Activated CD8-positive, alpha-beta memory T cell treated with anti-CD3 and anti-CD28 coated beads, Interleukin-2, amount 50 U/mL, for 24 hours (primary cell): ENCODE data around the gene CCDC186.
"Not testable (repeated sequence)": the region's sequence is repeated elsewhere in the genome, so short reads cannot be mapped to it uniquely, and the experiment has no call there.

Source experiments
- DNase-seq: peaks from one replicate; pipeline ENCODE4 v3.0.0-alpha.2; 2020; ENCODE audit errors: extremely low read depth

CCDC186 gene

DNA sequence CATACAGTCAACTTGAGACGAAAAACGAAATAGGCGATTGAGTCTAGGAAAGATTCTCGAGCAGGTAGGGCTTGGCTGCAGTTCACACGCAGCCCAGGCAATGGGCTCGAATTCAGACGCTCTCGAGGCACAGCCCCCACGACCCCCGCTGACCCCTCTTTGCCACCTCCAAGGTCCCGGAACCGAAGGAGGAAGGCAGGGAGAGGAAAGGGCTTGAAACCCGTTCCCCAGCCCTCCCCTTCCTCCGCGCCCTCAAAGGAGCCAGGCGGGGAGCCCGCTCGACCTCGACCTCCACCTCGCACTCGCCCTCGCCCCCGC is 441 bp downstream of the CCDC186 start:
- no peak for DNase-seq

DNA sequence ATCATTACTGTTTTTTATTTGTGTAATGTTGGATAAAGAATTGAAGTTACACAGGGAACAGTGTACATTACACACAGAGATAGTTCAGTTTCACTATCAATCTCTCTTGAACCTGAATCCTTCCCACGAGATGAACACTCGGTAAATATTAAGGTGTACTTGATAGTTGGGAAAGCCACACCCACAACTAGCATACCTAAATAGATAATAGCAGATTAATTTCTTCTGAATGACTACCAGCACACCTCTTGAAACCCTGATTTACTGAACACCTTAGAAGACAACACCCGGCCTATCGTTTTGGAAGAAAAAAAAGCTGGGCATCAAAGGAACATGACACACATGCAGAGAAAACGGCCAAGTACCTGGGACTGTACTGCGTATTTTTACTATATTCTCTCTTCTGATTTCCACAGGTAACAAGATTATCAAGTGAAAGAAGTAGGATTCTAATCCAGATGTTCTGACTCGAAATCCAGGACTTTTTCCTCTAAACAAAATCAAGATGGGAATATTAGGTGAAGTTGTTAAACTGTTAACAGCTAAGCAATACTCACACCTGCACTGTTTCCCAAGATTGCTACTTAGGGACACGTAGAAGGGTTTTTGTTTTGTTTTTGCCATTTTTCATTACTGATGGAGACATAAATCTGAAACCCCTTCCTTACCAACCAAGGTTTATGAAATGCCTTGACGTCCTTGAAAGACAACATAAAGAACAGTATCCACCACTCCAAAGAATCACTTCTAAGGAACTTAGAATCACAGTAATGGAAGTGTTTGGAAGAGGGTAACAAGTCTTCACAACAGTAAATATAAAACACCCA is 1.0 kb downstream of the CCDC186 start:
- no peak for DNase-seq

DNA sequence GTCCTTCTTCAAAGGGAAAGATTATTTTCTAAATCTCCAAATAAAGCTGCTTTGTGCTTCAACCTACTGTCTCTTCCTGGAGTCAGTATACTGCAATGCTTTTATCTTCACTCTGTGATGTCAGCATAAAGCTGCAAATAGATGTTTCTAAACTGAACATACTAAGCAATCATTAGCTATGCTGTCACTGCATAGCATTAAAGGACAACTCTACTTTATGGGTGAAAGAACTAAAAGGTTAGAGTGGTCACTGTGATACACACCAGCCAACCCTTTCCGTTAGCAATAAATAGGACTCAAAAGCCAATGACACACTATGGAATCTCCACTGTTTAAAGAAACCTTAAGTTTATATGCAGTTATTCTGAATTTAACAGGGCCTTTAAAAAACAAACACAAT is 1.8 kb downstream of the CCDC186 start:
- no peak for DNase-seq

DNA sequence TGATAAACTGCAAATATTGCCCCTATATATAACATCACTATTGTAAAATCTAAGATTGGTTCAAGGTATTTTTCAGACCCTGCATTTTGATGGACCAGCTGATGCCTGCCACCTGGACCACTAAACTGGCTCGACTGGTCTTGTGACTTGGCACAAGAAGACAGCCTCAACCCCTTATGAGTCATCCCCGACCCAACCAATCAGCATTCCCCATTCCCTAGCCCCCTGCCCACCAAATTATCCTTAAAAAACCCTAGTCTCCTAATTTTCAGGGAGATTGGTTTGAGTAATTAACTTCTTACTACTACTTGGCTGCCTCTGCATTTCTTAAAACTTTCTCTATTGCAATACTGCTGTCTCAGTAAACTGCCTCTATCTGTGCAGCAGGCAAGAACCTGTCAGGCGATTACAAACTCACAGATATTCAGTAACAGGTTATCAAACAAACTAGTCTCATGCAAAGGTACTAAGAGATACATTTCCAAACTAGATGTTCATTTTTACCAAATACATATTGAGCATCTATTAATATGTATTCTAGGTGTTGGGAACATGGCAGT is 5.5 kb downstream of the CCDC186 start:
- DNase-seq: no peak

DNA sequence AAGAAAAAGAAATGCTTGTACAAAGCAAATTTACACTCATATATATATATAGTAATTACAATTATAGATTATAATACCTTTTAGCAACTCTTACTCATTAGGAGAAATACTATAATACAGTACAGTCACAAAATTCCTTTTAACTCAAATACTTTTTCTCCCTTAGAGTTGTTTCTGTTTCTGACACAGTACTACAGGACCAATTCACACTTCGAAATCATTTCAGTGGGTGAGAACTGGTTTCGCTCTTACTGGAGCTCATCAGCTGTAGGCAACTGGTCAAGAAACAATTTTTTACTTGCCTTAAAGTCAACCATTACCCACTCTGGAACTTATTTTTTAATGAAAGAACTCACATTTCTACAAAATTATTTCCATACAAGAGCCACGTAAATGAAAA is 6.0 kb downstream of the CCDC186 start:
- no peak for DNase-seq

DNA sequence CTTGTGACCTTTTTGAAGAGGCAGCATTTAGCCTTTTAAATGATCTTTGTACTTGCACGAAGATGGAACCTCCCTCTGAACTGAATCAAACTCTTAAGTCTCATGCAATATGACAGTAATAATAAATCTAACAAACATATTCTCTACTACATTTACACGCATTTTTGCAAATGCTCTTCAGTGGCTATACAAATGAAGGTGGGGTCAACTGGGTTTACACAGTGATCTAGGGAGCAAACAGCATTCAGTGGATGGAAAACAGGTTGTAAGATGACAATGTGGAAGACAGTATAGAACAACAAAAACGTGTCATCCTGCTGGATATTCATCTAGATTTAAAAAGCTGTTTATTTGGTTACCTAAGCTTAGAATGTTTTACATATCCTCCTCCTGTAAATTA is 7.5 kb downstream of the CCDC186 start:
- DNase-seq: no peak

DNA sequence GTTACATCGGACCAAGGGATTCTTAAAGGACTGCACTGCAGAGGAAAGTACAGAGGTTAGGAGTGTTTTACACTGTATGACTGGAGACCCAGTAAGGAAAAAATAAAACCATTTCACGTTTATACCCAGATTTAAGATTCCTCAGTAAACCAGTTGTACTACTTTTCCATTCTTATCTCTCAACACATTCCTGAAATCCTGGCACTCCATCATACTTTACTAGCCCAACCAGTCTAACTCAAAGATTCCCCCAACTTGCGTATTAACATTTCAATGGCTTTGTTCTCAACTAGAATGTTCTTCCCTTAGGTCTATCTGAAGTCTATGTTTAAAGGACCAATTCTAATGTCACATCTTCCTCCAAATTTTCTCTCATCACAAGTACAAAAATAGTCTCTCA is 8.0 kb downstream of the CCDC186 start:
- DNase-seq: no peak

DNA sequence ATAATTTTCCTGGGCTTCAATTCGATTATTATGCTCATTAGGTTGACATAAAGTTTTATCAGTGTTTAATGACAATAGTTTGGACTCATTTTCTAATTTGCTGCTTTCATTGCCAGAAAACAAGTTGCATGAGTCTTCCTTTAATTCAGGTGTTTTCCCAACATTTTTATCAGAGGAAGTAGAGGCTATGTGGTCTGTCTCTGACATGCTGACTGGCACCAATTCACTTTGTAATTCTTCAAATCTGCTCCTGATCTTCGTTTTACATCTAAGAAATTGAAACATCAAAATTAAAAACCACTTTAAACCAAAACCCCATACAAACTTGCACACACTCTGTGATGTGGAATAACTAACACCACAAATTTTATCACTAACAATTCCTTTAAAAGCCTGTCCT is 10.9 kb downstream of the CCDC186 start:
- no peak for DNase-seq

DNA sequence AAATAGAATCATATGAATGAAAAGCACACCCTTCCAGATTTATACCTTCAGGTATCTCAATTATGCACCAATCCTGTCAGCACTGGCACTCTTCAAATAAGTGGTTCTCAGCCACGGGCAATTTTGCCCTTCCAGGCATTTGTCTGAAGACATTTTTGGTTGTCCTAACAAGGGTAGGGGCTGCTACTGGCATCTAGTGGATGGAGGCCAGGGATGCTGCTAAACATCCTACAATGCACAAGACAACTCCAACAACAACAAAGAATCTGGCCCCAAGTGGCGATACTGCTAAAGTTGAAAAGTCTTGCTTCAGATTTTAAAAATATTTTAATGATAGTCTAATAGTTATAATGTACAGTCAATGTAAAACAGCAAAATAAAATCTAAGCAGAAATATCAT is 16.1 kb downstream of the CCDC186 start:
- DNase-seq: no peak

DNA sequence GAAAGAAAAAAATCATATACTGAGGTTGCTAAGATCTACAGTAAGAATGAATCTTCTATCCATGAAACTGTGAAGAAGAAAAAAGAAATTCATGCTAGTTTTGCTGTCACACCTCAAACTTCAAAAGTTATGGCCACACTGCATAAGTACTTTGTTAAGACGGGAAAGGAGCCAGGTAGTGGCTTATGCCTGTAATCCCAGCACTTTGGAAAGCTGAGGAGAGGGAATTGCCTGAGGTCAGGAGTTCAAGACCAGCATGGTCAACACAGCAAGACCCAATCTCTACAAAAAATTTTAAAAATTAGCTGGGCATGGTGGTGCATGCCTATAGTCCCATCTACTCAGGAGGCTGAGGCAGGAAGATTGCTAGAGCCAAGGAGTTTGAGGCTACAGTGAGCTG is 22.1 kb downstream of the CCDC186 start:
- no peak for DNase-seq

DNA sequence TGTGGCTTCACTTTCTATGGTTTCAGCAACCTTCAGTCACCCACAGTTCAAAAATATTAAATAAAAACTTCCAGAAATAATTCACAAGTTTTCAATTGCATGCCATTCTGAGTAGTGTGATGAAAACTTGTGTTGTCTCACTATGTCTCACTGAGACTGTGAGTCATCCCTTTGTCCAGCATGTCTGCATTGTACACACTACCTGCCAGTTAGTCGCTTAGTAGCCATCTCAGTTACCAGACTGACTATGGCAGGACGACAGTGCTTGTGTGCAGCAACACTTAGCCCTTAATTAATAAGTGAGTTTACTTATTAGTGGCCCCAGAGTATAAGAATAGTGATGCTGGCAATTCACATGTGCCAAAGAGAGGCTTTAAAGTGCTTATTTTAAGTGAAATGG is 22.5 kb downstream of the CCDC186 start:
- DNase-seq: no peak

DNA sequence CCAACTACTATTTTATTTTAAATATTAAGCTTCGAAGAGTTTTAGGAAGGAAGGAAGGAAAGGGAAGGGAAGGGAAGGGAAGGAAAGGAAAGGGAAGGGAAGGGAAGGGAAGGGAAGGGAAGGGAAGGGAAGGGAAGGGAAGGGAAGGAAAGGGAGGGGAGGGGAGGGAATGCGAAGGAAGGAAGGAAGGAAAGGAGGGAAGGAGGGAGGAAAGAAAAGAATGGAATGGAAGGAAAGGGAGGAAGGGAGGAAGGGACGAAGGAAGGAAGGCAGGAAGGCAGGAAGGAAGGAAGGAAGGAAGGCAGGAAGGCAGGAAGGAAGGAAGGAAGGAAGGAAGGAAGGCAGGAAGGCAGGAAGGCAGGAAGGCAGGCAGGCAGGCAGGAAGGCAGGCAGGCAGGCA is 24.5 kb downstream of the CCDC186 start:
- DNase-seq: not testable (repeated sequence)

DNA sequence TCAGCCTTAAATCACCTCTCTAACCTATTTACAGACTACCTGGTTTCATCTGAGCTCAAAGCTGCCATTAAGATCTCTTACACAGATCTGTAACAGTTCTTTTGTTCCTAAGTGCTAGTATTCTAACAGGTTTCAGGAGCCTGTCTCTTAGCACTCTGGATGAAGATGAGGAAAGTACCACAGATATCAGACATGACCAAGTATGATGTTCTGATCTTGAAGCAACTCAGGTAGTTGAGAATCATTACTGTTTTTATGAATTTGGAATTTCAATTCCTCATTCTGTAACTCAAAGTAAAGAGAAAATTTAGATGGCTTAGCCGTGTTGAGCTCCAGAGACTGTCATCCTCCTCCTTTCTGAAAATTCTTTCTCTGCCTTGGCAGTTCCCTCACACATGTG is 30.8 kb downstream of the CCDC186 start:
- no peak for DNase-seq

DNA sequence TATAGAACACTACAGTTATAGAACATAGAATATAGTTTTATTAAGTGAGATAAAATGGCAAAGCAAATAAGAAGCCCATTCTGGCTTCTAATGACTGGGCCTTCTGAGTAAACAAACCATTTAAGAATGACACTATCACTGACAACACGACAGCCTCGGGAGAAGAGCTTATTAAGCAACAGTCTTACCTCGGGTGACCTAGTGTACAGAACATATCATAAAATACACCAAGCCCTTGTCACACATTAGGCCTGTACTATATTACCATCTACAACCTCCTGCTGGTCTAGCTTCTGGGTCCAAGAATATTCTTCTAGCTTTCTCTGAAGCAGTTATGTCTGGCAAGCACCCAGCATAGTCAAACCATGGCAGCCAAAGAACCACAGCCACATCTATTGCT is 32.0 kb downstream of the CCDC186 start:
- no peak for DNase-seq

DNA sequence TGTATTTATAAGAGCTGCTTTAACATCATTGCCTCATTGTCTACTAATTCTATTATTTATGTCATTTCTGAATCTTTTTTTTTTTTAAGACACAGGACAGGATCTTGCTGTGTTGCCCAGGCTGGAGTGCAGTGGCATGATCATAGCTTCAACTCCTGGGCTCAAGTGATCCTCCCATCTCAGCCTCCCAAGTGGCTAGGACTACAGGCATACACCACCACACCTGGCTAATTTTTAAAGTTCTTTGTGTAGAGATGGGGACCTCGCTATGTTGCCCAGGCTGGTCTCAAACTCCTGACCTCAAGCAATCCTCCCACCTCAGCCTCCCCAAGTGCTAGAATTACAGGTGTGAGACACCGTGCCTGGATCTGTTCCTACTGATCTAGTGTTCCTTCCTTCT is 33.2 kb downstream of the CCDC186 start:
- not testable (repeated sequence) for DNase-seq

DNA sequence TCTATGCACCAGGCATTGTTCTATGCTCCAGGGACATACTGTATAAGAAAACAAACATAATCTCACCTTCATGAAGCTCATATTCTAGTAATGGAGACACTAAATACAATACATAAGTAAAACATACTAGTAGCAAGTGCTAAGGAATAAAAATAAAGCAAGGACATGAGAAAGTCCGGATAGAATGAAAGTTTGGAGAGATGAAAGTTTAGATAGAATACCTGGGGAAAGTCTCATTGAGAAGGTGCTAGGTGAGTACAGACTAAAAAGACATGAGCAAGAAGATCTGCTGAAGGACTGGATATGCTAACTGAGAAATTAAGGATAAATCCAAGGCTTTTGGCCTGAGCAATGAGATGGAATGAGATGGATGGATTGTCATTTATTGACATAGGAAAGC is 34.0 kb downstream of the CCDC186 start:
- no peak for DNase-seq

DNA sequence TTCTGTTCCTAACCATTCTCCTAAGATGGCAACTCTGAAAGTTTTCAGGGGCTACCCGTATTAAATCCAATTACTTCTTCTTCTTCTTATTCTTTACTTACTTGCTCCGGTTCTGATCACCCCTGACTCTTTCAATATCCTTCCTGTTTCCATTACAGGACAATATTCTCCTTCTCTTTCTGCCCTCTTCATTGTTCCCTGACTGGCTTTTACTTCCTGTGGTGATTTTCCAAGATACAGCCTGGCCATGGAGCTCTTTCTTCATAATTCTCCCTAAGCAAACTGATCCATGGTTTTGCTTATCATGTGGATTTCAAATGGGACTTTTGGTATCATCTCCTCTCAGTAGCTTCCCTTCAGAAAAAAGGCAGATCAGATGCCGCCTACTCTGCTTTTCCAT is 35.4 kb downstream of the CCDC186 start:
- DNase-seq: no peak

DNA sequence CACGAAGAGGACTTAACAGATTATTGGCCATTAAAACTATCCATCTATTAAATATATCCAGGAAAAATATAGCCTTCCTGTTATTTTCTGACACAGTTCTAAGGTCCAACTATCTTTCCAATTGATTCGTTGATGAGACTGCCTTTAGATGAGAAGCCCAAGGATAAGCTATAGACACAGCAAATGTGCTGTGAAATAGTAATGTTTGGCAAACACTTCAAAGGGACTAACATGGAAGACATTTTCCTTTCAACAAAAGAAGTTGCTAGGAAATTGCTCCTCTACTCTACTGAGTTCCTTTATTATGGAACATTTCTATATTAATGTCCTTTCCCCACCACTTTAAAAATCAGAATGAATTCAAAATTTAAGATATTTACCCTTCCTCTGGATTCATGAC is 38.5 kb downstream of the CCDC186 start:
- DNase-seq: no peak

DNA sequence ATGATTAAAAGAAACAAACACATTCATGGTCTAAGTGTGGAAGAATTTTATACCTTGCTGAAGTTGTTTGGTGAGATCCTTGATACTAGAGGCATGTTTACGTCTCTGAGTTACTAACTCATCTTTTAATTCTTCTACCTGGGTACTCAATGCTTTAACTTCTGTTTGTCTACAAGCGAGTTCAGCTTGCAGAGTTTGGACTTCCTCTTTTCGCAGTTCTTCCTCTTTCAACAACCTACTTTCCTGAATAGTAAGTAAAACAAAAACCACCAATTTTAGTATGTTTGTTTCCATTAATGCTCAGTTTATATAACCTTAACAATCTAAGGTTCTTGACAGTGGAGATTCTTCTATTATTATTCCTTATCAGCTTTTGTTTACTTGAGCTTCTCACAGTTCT is 42.9 kb downstream of the CCDC186 start:
- no peak for DNase-seq

DNA sequence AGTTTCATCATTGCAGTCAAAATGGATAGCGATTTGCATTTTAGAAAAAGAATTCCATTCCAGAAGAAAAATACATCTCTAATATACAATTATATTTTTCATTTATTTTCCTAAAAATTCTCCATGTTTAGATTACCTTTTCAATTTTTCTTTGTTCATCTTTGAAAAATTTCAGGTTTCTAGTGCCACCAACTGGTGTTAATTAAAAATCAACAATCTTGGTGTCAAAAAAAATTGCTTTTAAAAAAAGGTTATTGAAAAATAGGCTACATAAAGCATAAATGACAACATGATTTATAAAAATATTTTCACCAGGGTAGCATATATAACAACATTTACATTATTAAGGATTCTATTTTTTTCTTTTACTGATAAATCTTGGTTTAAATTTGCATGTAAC is 53.0 kb downstream of the CCDC186 start:
- DNase-seq: no peak

DNA sequence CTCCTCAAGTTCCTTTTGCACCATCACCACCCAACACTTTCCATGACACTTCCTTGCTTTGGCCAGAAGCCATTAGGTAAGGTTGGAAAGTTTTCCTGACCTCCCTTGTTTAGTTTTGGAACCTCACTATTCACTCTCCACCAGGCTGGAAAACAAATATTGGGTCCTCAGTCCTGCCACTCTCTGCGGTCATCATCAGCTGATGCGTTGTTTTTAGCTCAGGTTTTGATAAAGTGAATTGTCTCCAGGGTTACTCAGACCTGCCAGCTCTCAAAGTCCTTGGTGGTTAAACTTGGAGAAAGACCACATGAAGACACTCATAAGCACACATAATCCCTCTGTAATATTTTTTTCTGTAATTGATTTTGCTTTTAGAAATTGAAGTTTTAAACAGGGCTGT is 55.5 kb downstream of the CCDC186 start:
- no peak for DNase-seq

DNA sequence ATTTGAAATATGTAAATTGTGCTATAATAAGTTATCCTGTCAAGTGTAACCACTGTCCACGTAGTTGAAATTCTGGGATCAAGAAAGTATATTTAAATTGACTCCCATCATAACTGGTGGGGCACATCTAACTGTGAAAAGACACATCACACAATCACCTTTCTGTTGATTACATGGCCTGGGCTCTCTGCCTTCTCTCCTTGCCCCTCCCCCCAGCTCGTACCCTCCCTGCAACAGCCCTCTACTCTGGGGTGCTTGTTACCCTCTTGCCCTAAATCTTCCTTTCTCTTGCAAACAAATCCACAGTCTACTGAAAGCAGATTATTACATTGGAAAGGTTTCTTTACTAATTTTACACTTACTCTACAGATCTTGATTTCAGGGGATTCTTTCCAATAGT is 56.3 kb downstream of the CCDC186 start:
- no peak for DNase-seq

DNA sequence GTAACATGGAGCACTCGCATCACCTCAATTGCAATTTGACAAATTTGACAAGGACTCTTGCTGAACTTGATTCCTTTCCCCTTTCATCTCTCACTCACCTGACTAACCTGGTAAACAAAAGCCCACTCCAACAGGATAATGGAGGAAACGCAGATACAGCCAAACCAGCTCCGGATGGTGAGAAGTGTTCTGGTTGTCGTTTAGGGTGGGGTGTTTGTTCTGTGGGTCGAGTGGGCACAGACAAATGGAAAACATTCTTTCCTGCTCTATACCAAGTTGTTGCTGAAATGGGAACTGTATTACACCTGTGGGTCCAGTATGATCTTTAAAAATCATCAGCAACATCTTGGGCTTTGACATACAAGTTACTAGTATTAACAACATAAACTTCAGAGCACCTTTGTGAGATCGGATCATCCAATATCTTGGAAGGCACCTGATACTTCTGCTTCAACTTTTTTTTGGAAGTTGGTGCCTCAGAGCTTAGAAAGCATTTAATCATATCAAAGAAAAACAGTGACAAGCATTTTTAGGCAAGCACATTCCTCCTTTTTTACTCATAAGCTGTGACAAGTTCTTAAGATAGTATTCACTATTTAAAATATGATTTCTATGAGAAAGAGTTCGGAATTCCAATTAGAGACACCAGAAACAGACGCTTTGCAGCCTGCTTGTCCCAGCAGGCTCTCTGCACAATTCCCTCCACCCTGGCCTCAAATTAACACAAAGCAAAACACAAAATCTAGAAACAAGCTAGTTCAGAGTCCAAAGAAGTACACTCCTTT is 58.1 kb downstream of the CCDC186 start:
- no peak for DNase-seq
